GM23338 (cell line): Measurements from ENCODE around the gene CHST6.

ENCODE experiments used
- EZH2 ChIP-seq: fragments of 200-600 bp; sonication (generic); IDR thresholded peaks from one replicate; pipeline ENCODE4 v1.8.0; 2017; ENCODE audit warnings: antibody characterized with exemption, mild to moderate bottlenecking, low read depth; ENCODE audit not compliant: unreplicated experiment
- EZH2phosphoT487 ChIP-seq: fragments of 200-600 bp; sonication (generic); IDR thresholded peaks from one replicate; pipeline ENCODE4 v1.8.1; 2018; ENCODE audit warnings: antibody characterized with exemption; ENCODE audit not compliant: unreplicated experiment
- NANOG ChIP-seq: IDR thresholded peaks from 2 replicates; pipeline ENCODE4 v1.6.1; 2016; ENCODE audit warnings: antibody characterized with exemption, borderline replicate concordance
- POLR2AphosphoS5 ChIP-seq: IDR thresholded peaks from 2 replicates; pipeline ENCODE4 v1.6.1; 2016; ENCODE audit warnings: antibody characterized with exemption, low read depth
- TF ChIP-seq, protein P1 (sequence below), 2 experiments: fragments of 200-600 bp in 1 of 2; sonication (generic) in 1 of 2; conservative IDR thresholded peaks; 2 replicates each; pipeline versions ENCODE4 v1.5.1 to v1.6.1; 2016 to 2017; ENCODE audit warnings: antibody characterized with exemption in 2 of 2, low read depth in 2 of 2, mild to moderate bottlenecking in 2 of 2, moderate library complexity in 1 of 2
- TF ChIP-seq, protein P2 (sequence below): IDR thresholded peaks from one replicate; pipeline ENCODE4 v1.6.1; 2018; ENCODE audit warnings: antibody characterized with exemption; ENCODE audit not compliant: unreplicated experiment

DNA sequence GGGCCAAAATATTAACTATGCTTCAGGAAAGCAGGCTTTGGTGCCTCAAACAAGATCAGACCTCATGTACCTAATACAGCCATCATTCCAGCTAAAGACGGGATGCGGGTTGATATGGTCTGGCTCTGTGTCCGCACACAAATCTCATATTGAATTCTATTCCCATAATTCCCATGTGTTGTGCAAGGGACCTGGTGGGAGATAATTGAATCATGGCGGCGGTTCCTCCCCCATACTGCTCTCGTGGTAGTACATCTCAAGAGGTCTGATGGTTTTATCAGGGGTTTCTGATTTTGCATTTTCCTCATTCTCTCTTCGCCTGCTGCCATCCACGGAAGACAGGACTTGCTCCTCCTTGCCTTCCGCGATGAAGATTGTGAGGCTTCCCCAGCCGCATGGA, 19.1 kb upstream of the CHST6 start:
- TF ChIP-seq, protein P1, sequence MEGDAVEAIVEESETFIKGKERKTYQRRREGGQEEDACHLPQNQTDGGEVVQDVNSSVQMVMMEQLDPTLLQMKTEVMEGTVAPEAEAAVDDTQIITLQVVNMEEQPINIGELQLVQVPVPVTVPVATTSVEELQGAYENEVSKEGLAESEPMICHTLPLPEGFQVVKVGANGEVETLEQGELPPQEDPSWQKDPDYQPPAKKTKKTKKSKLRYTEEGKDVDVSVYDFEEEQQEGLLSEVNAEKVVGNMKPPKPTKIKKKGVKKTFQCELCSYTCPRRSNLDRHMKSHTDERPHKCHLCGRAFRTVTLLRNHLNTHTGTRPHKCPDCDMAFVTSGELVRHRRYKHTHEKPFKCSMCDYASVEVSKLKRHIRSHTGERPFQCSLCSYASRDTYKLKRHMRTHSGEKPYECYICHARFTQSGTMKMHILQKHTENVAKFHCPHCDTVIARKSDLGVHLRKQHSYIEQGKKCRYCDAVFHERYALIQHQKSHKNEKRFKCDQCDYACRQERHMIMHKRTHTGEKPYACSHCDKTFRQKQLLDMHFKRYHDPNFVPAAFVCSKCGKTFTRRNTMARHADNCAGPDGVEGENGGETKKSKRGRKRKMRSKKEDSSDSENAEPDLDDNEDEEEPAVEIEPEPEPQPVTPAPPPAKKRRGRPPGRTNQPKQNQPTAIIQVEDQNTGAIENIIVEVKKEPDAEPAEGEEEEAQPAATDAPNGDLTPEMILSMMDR (conservative IDR thresholded peaks at IDR 0.05; ENCODE audit: low read depth in 2 of 2), result no peak
- TF ChIP-seq EZH2, result no peak
- TF ChIP-seq, protein P2, sequence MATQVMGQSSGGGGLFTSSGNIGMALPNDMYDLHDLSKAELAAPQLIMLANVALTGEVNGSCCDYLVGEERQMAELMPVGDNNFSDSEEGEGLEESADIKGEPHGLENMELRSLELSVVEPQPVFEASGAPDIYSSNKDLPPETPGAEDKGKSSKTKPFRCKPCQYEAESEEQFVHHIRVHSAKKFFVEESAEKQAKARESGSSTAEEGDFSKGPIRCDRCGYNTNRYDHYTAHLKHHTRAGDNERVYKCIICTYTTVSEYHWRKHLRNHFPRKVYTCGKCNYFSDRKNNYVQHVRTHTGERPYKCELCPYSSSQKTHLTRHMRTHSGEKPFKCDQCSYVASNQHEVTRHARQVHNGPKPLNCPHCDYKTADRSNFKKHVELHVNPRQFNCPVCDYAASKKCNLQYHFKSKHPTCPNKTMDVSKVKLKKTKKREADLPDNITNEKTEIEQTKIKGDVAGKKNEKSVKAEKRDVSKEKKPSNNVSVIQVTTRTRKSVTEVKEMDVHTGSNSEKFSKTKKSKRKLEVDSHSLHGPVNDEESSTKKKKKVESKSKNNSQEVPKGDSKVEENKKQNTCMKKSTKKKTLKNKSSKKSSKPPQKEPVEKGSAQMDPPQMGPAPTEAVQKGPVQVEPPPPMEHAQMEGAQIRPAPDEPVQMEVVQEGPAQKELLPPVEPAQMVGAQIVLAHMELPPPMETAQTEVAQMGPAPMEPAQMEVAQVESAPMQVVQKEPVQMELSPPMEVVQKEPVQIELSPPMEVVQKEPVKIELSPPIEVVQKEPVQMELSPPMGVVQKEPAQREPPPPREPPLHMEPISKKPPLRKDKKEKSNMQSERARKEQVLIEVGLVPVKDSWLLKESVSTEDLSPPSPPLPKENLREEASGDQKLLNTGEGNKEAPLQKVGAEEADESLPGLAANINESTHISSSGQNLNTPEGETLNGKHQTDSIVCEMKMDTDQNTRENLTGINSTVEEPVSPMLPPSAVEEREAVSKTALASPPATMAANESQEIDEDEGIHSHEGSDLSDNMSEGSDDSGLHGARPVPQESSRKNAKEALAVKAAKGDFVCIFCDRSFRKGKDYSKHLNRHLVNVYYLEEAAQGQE, result no peak
- TF ChIP-seq POLR2AphosphoS5, result no peak
- no peak for TF ChIP-seq EZH2phosphoT487
- no peak for TF ChIP-seq NANOG
